Activated naive CD8-positive, alpha-beta T cell treated with anti-CD3 and anti-CD28 coated beads, Interleukin-2, amount 50 U/mL, for 16 hours (primary cell): Measurements from ENCODE around the gene POU2F1.

Source experiments
- DNase-seq: peaks from one replicate; pipeline ENCODE4 v3.0.0-alpha.2; 2020; ENCODE audit warnings: low read depth, low spot score

Gene POU2F1

DNA sequence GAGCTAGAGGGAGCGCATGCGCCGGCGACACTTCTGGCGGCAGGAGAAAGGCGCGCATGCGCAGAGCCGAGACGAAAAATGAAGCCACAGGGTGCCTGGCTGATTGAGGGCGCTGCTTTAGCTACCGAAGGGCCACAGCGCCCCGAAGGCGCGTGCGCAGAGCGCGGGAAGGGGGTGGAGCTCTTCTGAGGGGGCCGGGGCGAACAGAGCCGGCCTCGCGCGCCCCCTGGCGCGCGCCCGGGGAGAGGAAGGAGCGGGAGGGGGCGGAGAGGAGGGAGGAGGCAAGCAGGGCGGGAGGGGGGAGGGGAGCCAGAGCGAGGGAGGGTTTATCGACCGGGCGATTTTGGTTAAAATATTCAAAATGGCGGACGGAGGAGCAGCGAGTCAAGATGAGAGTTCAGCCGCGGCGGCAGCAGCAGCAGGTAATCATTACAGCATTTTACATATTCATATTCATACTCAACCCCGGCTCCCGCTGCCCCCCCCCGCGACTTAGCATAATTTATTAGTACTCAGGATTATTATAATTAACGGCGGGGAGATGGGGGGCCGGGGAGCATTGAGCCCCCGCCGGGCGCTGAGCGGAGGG, at the start of gene POU2F1:
TSS of gene POU2F1 (plus strand) at position 350 of the 589 bp plus-strand sequence. CDS start at position 362, 12 bp downstream.
- peak; percentile 92 for DNase-seq

- no peak for DNase-seq
These were observed 49.3 kb upstream of the POU2F1 start for GRCh38 chr1:167171286-167171929.

DNA sequence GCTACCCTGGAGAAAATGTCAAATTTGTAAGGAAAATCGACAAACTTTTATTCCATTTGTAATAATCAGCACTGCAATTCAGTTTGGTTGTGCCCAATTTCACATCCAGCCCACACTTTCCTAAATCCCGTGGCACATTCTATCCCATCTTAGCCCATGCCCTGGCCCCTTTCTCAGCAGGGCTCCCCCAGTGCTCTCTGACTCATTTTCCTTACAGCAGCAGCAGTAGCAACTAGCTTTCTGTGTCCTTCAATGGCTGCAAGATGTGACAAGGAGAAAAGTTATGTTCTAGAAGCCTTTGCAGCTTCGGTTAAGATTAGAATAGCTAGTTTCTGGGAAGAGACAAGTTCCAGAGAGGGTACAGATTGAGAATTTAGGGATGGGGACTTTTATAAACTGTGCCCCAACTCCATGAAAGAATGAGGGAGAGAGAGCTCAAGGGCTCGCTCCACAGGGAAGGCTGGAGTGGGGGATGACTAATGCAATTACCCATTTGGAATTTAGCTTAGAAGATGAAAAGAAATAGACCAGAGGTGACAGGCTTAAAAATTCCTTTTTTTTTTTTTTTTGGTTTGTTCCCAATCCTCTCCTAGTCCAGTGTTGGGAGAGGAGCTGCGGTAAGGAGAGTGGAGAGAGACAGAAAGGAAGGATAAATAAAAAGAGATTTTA, 47.0 kb upstream of the POU2F1 start:
- DNase-seq = no peak

DNA sequence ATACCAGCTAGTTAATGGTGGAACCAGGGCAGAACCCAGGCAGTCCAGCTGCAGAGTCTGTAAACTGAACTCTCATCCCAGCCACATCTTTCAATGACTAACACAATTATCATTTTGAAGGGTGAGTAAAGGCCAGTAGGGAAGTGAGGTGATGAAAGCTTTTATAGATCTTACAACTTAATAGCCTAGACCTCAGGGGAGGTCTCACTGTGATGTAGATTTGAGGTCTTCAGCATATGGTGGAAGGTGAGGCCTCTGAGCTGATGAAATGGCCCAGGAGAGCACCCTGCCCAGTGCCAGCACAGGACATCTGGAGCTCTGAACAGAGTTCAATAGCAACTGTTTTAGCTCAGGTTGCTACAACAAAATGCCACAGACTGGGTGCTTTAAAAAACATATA, 44.8 kb upstream of the POU2F1 start:
- DNase-seq = no peak

DNA sequence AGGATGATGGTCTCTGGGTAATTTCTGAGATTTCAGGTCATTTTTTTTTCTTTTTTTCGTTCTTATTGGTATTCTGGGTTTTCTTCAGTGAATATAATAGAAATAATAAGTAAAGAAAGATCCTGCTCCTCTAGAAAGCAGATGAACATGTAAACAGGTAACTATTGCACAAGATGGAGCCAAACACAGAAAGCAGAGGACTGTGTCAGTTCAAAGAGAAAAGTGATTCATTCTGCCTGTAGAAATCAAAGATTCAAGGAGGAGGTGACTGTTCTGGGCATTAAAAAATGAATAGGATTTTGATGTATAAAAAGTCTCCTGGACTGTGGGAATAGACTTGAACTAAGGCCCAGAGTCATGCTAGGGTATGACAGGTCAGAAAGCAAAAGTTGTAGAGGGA, 41.9 kb upstream of the POU2F1 start:
- no peak for DNase-seq

- no peak for DNase-seq
These were observed 37.9 kb upstream of the POU2F1 start for GRCh38 chr1:167182571-167183320.

DNA sequence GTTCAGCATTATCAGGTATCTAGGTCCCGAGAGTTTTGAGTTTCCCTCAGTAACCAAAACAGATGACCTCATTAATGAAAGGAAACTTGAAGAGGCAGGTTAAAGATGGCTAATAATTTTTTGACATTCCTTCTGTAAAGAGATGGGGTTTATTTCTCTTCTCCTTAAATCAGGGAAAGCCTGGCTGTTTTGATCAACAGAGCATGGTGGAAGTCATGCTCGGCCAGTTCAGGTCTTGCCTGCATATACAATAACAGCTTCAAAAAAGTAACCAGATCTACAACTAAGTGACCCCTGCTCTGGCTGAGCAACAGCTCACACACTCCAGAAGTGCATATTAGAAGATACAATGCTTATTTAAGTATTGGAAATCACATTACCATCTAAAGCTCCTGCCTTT, 36.6 kb upstream of the POU2F1 start:
- no peak for DNase-seq

DNA sequence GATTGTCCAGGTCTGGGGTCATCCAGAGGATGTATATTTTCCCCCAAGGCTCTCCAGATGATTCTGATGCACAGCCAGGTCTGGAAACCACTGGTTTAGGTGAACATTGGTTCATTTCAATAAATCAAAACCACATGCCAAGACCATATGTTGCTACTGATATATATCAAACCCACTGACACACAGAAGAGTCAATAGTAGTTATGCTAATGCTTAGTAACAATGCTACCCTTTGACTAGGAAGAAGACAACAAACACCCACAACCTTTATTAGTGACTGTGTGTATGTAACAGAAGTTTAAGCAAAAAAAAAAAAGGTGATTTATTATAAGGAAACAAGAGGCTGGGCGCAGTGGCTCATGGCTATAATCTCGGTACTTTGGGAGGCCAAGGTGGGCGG, 35.6 kb upstream of the POU2F1 start:
- DNase-seq = no peak

DNA sequence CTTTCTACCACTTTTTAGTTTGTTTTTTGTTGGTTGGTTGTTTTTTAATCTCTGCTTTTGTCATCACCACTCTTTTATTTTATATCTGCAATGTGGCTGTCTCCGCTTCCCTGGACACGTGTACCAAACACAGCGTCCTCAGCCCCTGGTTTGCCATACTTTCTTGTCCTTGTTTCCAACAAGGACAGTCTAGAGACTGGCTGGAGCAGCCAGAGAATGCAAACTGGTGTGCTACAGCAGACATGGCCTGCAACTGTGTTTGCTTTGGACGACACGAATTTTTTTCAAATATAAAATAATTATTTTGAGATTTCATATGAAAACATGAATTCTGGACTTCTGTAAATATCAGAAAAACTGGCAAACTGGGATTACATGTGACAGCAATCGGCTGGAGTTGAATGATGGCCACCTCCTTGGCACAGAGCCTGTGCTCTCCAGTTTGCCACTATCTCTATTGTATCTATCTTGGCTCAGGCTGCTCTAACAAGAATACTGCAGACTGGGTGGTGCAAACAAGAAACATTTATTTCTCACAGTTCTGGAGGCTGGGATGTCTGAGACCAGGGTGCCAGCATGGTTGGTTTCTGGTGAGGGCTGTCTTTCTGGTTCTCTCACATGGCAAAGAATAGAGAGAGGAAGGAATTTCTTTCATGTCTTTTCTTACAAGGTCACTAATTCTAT, 34.6 kb upstream of the POU2F1 start:
- DNase-seq = no peak

- DNase-seq = no peak
These were observed 33.9 kb upstream of the POU2F1 start for GRCh38 chr1:167186771-167187170.

DNA sequence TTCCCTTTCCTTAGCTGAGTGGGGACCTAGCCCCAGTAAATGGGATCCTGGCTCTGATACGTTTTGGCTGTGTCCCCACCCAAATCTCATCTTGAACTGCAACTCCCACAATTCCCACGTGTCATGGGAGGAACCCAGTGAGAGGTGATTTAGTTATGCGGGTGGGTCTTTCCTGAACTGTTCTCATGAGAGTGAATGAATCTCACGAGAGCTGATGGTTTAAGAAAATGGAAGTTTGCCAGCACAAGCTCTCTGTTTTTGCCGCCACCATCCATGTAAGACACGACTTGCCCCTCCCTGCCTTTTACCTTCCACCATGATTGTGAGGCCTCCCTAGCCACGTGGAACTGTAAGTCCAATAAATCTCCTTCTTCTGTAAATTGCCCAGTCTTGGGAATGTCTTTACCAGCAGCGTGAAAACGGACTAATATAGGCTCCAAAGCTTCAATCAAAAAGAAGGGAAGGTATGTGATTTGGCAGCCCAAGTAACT, 29.9 kb upstream of the POU2F1 start:
- DNase-seq = no peak

GRCh38 chr1:167191958-167192357, 28.7 kb upstream of the POU2F1 start:
- no peak for DNase-seq

DNA sequence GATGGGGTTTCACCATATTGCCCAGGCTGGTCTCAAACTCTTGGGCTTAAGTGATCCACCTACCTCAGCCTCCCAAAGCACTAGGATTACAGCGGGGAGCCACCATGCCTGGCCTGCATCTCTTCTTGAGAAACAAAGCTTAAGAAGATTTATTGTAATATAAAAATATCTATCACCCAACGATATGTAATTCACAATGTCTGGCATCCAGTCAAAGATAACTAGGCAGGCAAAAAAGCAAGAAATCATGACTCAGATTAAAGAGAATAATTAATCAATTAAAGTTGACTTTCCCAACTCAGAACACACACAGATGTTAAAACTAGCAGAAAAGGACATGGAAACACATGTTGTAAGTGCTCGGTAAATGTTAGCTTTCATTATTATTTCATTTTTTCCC, 26.5 kb upstream of the POU2F1 start:
- no peak for DNase-seq

- no peak for DNase-seq
These were observed 24.5 kb upstream of the POU2F1 start for GRCh38 chr1:167196166-167196565.

GRCh38 chr1:167197236-167197635, 23.4 kb upstream of the POU2F1 start:
- no peak for DNase-seq

GRCh38 chr1:167197692-167198091, 23.0 kb upstream of the POU2F1 start:
- no peak for DNase-seq

GRCh38 chr1:167198518-167199133, 22.1 kb upstream of the POU2F1 start:
- DNase-seq = no peak

- DNase-seq = no peak
These were observed 21.0 kb upstream of the POU2F1 start for GRCh38 chr1:167199656-167200055.

- DNase-seq = no peak
These were observed 20.4 kb upstream of the POU2F1 start for GRCh38 chr1:167200272-167200671.

DNA sequence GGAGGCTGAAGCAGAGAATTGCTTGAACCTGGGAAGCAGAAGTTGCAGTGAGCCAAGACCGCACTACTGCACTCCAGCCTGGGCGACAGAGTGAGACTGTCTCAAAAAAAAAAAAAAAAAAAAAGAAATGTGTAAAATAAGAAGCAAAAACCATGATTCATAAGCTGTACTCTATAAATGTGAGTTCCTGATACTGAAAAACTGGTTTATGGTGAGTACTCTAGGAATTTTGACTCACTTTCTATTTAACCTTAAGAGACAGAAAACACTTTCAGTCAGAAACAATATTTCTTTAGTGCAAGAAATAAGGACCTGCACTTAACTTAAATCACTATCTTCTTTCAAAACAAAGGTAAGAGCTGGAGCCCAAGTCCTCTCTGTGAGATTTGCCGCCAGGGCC, 19.9 kb upstream of the POU2F1 start:
- DNase-seq = no peak

GRCh38 chr1:167202049-167202448, 18.6 kb upstream of the POU2F1 start:
- no peak for DNase-seq
